ENCODE measurements around the gene SYNDIG1L.

GRCh38 chr14:74380845-74381244 lies 45.2 kb downstream of the SYNDIG1L start:
- TF ChIP-seq YY1 (IDR thresholded peaks at IDR 0.05; ENCODE audit: borderline replicate concordance in 1 of 3, control insufficient read depth in 1 of 3, extremely low read depth in 1 of 3, insufficient read depth in 3 of 3, insufficient read length in 1 of 3, insufficient replicate concordance in 2 of 3, low read depth in 1 of 3, low read length in 2 of 3) (no peak), ZNF354B (CRISPR knock-in tag; IDR thresholded peaks at IDR 0.05) (no peak), NFRKB (IDR thresholded peaks at IDR 0.05; ENCODE audit: low read depth) (no peak), CTCF (IDR thresholded peaks at IDR 0.05 in 2 of 3, conservative IDR thresholded peaks at IDR 0.05 in 1 of 3; ENCODE audit: insufficient read depth in 2 of 3, low read depth in 1 of 3, low read length in 3 of 3) (no peak), MXI1 (IDR thresholded peaks at IDR 0.05; ENCODE audit: low read depth, low read length) (no peak), PATZ1 (CRISPR knock-in tag; IDR thresholded peaks at IDR 0.05; ENCODE audit: borderline replicate concordance) (no peak), POU5F1 (IDR thresholded peaks at IDR 0.05; ENCODE audit: borderline replicate concordance, low read depth, low read length, partially characterized antibody) (no peak), BACH1 (tag; IDR thresholded peaks at IDR 0.05) (no peak)

All from K562 (cell line).